Fibroblast of lung (primary cell): ENCODE results near the gene DPM1. TPM values are rescaled to one million over a fixed set of nuclear protein-coding genes. Genes with fewer than 3 reads are reported as not detected.
A peak's percentile ranks its signal among the peaks of the same experiment; 100 is the strongest.

ENCODE experiments used
- DNase-seq, 2 donors: peaks; one replicate each; pipeline versions ENCODE4 v3.0.0 to v3.0.0-alpha.2; 2010; ENCODE audit warnings: low read depth in 2 of 2
- H2AFZ ChIP-seq: 2 replicates; pipeline ENCODE4 v1.5.1; 2012; ENCODE audit warnings: low read length, control low read depth, inconsistent platforms
- H3K27ac ChIP-seq: 2 replicates; pipeline ENCODE4 v1.5.1; 2011; ENCODE audit warnings: low read length, control low read depth; ENCODE audit not compliant: insufficient read depth
- H3K27me3 ChIP-seq: 2 replicates; pipeline ENCODE4 v1.5.1; 2011; ENCODE audit warnings: mild to moderate bottlenecking, low read length; ENCODE audit not compliant: control insufficient read depth, insufficient read depth
- H3K36me3 ChIP-seq: 2 replicates; pipeline ENCODE4 v1.5.1; 2011; ENCODE audit warnings: low read length; ENCODE audit not compliant: control insufficient read depth, insufficient read depth
- H3K4me1 ChIP-seq: 2 replicates; pipeline ENCODE4 v1.5.1; 2011; ENCODE audit warnings: low read length; ENCODE audit not compliant: control insufficient read depth, insufficient read depth; ENCODE audit errors: extremely low read depth
- H3K4me2 ChIP-seq: 2 replicates; pipeline ENCODE4 v1.5.1; 2011; ENCODE audit warnings: low read length, control low read depth; ENCODE audit not compliant: insufficient read depth; ENCODE audit errors: extremely low read depth
- H3K4me3 ChIP-seq, 4 experiments: fragments of 200-600 bp in 1 of 4; sonication (generic) in 1 of 4; replicated peaks in 1 of 4; 2 replicates each; pipeline ENCODE4 v1.5.1; 2011 to 2016; ENCODE audit warnings: low read length in 4 of 4, low read depth in 3 of 4, mild to moderate bottlenecking in 3 of 4, control low read depth in 2 of 4, inconsistent platforms in 1 of 4, mixed read lengths in 1 of 4; ENCODE audit not compliant: insufficient read depth in 1 of 4; ENCODE audit errors: control extremely low read depth in 1 of 4
- H3K79me2 ChIP-seq: 2 replicates; pipeline ENCODE4 v1.5.1; 2012; ENCODE audit warnings: mild to moderate bottlenecking, low read length, inconsistent platforms; ENCODE audit not compliant: control insufficient read depth, insufficient read depth
- H3K9ac ChIP-seq: 2 replicates; pipeline ENCODE4 v1.5.1; 2011; ENCODE audit warnings: mild to moderate bottlenecking, low read length, control low read depth; ENCODE audit not compliant: insufficient read depth
- H3K9me3 ChIP-seq: 2 replicates; pipeline ENCODE4 v1.5.1; 2012; ENCODE audit warnings: low read depth, low read length; ENCODE audit not compliant: control insufficient read depth, insufficient read depth
- H4K20me1 ChIP-seq: 2 replicates; pipeline ENCODE4 v1.5.1; 2011; ENCODE audit warnings: low read length; ENCODE audit not compliant: control insufficient read depth, insufficient read depth; ENCODE audit errors: extremely low read depth
- CTCF ChIP-seq, 2 donors: IDR thresholded peaks in 1 of 2; conservative IDR thresholded peaks in 1 of 2; 1 replicate in 1 of 2; 2 replicates in 1 of 2; pipeline ENCODE4 v1.5.1; 2011 to 2012; ENCODE audit warnings: low read length in 2 of 2, control low read depth in 1 of 2, inconsistent platforms in 1 of 2, low read depth in 1 of 2, mild to moderate bottlenecking in 1 of 2
- EZH2 ChIP-seq: IDR thresholded peaks from 2 replicates; pipeline ENCODE4 v1.5.1; 2012; ENCODE audit warnings: low read length, control low read depth, mild to moderate bottlenecking; ENCODE audit errors: missing control alignments
- polyA plus RNA-seq, 2 donors: library from polyadenylated mRNA; depleted of rRNA in 1 of 2; stranded (reverse) in 1 of 2; unstranded in 1 of 2; fragments of >200 nt; gene quantifications; 2 replicates each; pipeline ENCODE4 v1.2.1, GENCODE V29; 2011 to 2012; ENCODE audit warnings: missing spikeins in 1 of 2
- total RNA-seq: library from RNA; depleted of rRNA; stranded (reverse); fragments of >200 nt; gene quantifications from 2 replicates; pipeline ENCODE4 v1.2.1, GENCODE V29; 2014

The DPM1 gene
- total and polyA plus RNA-seq, 2 donors (not counting 1 experiment from before 2014, with no cell fraction given): 60.9 to 89.1 TPM

GRCh38 chr20:50930139-50930975 lies 28.0 kb downstream of the DPM1 start:
- H3K4me1 ChIP-seq: peaks cover 6% of the 10 kb centered on the region
- no peaks in the 10 kb centered on the region for H3K9me3 ChIP-seq
- no peak overlapping the region for H2AFZ ChIP-seq
- peak overlapping the region; percentile 74 to 91 (median 85) for H3K4me3 ChIP-seq
- H4K20me1 ChIP-seq: no peaks in the 10 kb centered on the region
- H3K36me3 ChIP-seq: peaks cover 7% of the 10 kb centered on the region
- TF ChIP-seq CTCF (conservative IDR thresholded peaks at IDR 0.05 in 1 of 2, IDR thresholded peaks at IDR 0.05 in 1 of 2; ENCODE audit: low read depth in 1 of 2, low read length in 2 of 2): no peak
- no peak for TF ChIP-seq EZH2
- no peaks in the 10 kb centered on the region for H3K27me3 ChIP-seq
- DNase-seq: no peak
- H3K79me2 ChIP-seq: peaks cover 52% of the 10 kb centered on the region
- H3K4me2 ChIP-seq: peak overlapping the region; percentile 99
- peak overlapping the region; percentile 91 for H3K27ac ChIP-seq
- H3K9ac ChIP-seq: peak overlapping the region; percentile 81

GRCh38 chr20:50929299-50930138 lies 28.8 kb downstream of the DPM1 start:
- Histone ChIP-seq H3K9me3 (no peaks in the 10 kb centered on the region), H4K20me1 (no peaks in the 10 kb centered on the region)
- peak; percentile 99 for TF ChIP-seq CTCF (conservative IDR thresholded peaks at IDR 0.05 in 1 of 2, IDR thresholded peaks at IDR 0.05 in 1 of 2; ENCODE audit: low read depth in 1 of 2, low read length in 2 of 2)
- no peak for TF ChIP-seq EZH2

GRCh38 chr20:50928469-50928868 lies 29.9 kb downstream of the DPM1 start:
- H4K20me1 ChIP-seq: no peaks in the 10 kb centered on the region
- no peak overlapping the region for H2AFZ ChIP-seq
- no peak for DNase-seq
- no peaks in the 10 kb centered on the region for H3K9me3 ChIP-seq
- H3K9ac ChIP-seq: no peak overlapping the region
- peak overlapping the region; percentile 85 for H3K4me2 ChIP-seq
- TF ChIP-seq CTCF (conservative IDR thresholded peaks at IDR 0.05 in 1 of 2, IDR thresholded peaks at IDR 0.05 in 1 of 2; ENCODE audit: low read depth in 1 of 2, low read length in 2 of 2): peak in 1 of 2 donors; percentile 19
- TF ChIP-seq EZH2: no peak
- peaks cover 5% of the 10 kb centered on the region for H3K36me3 ChIP-seq
- no peak overlapping the region for H3K27ac ChIP-seq
- H3K79me2 ChIP-seq: peaks cover 71% of the 10 kb centered on the region
- peaks cover 6% of the 10 kb centered on the region for H3K4me1 ChIP-seq
- peak overlapping the region; percentile 23 to 91 (median 58) for H3K4me3 ChIP-seq
- H3K27me3 ChIP-seq: no peaks in the 10 kb centered on the region

More at GRCh38 chr20:50929299-50930138, 28.8 kb downstream of the DPM1 start:
- Histone ChIP-seq H2AFZ (no peak overlapping the region), H3K27me3 (no peaks in the 10 kb centered on the region), H3K9ac (peak overlapping the region; percentile 74), H3K27ac (peak overlapping the region; percentile 67), H3K4me1 (peaks cover 6% of the 10 kb centered on the region), H3K36me3 (peaks cover 5% of the 10 kb centered on the region), H3K79me2 (peaks cover 60% of the 10 kb centered on the region), H3K4me2 (peak overlapping the region; percentile 99), H3K4me3 (peak overlapping the region; percentile 74 to 91 (median 85))
- DNase-seq: peak; percentile 94 to 98
